ENCODE results near the gene RANGAP1. TPM values are rescaled to one million over a fixed set of nuclear protein-coding genes. Genes with fewer than 3 reads are reported as not detected.

Gene RANGAP1
- total and polyA plus RNA-seq, 2 of the 13 experiments (the other 11 are each of a cell fraction or from before 2014, with no cell fraction given) = 51.8 to 83.9 TPM

DNA sequence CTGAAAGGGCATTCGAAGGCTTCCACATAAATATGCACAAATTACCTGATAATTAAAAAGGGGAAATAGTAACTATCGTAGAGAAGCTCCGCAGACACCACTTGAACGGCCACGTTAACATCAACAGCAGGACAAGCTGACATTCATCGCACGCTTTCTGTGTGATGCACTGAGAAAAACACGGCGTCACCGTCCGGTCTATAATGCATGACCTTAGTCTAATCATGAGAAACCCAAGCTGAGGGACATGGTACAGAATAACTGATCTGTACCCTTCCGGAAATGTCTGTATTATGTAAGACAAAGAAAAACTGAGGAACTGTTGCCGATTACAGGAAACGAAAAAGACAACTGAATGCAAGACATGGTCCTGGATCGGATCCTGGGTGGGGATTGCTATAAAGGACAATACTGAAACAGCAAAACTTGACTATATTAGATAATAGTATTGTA lies 678 bp upstream of the RANGAP1 start (continued):
- TF ChIP-seq ATF1 (CRISPR knock-in tag; IDR thresholded peaks at IDR 0.05) = peak; percentile 57; the same call in 1 of the 2 replicates
- TF ChIP-seq DNMT3B (CRISPR knock-in tag; conservative IDR thresholded peaks at IDR 0.05) = no peak
- TF ChIP-seq, protein P1, sequence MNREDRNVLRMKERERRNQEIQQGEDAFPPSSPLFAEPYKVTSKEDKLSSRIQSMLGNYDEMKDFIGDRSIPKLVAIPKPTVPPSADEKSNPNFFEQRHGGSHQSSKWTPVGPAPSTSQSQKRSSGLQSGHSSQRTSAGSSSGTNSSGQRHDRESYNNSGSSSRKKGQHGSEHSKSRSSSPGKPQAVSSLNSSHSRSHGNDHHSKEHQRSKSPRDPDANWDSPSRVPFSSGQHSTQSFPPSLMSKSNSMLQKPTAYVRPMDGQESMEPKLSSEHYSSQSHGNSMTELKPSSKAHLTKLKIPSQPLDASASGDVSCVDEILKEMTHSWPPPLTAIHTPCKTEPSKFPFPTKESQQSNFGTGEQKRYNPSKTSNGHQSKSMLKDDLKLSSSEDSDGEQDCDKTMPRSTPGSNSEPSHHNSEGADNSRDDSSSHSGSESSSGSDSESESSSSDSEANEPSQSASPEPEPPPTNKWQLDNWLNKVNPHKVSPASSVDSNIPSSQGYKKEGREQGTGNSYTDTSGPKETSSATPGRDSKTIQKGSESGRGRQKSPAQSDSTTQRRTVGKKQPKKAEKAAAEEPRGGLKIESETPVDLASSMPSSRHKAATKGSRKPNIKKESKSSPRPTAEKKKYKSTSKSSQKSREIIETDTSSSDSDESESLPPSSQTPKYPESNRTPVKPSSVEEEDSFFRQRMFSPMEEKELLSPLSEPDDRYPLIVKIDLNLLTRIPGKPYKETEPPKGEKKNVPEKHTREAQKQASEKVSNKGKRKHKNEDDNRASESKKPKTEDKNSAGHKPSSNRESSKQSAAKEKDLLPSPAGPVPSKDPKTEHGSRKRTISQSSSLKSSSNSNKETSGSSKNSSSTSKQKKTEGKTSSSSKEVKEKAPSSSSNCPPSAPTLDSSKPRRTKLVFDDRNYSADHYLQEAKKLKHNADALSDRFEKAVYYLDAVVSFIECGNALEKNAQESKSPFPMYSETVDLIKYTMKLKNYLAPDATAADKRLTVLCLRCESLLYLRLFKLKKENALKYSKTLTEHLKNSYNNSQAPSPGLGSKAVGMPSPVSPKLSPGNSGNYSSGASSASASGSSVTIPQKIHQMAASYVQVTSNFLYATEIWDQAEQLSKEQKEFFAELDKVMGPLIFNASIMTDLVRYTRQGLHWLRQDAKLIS (CRISPR knock-in tag; IDR thresholded peaks at IDR 0.05) = peak; percentile 57; the same call in 1 of the 2 replicates
- TF ChIP-seq, protein P2, sequence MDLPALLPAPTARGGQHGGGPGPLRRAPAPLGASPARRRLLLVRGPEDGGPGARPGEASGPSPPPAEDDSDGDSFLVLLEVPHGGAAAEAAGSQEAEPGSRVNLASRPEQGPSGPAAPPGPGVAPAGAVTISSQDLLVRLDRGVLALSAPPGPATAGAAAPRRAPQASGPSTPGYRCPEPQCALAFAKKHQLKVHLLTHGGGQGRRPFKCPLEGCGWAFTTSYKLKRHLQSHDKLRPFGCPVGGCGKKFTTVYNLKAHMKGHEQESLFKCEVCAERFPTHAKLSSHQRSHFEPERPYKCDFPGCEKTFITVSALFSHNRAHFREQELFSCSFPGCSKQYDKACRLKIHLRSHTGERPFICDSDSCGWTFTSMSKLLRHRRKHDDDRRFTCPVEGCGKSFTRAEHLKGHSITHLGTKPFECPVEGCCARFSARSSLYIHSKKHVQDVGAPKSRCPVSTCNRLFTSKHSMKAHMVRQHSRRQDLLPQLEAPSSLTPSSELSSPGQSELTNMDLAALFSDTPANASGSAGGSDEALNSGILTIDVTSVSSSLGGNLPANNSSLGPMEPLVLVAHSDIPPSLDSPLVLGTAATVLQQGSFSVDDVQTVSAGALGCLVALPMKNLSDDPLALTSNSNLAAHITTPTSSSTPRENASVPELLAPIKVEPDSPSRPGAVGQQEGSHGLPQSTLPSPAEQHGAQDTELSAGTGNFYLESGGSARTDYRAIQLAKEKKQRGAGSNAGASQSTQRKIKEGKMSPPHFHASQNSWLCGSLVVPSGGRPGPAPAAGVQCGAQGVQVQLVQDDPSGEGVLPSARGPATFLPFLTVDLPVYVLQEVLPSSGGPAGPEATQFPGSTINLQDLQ (CRISPR knock-in tag; IDR thresholded peaks at IDR 0.05) = no peak
- TF ChIP-seq, protein P3, sequence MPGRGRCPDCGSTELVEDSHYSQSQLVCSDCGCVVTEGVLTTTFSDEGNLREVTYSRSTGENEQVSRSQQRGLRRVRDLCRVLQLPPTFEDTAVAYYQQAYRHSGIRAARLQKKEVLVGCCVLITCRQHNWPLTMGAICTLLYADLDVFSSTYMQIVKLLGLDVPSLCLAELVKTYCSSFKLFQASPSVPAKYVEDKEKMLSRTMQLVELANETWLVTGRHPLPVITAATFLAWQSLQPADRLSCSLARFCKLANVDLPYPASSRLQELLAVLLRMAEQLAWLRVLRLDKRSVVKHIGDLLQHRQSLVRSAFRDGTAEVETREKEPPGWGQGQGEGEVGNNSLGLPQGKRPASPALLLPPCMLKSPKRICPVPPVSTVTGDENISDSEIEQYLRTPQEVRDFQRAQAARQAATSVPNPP (CRISPR knock-in tag; IDR thresholded peaks at IDR 0.05) = no peak
- TF ChIP-seq ZFP62 (CRISPR knock-in tag; IDR thresholded peaks at IDR 0.05) = no peak
- TF ChIP-seq ZNF136 (CRISPR knock-in tag; IDR thresholded peaks at IDR 0.05; ENCODE audit: low read depth) = peak; percentile 80; the same call in 1 of the 2 replicates
- TF ChIP-seq ZNF891 (CRISPR knock-in tag; IDR thresholded peaks at IDR 0.05) = no peak
- TF ChIP-seq GFI1 (CRISPR knock-in tag; IDR thresholded peaks at IDR 0.05; ENCODE audit: borderline replicate concordance) = no peak
- no peak for TF ChIP-seq ZNF562 (CRISPR knock-in tag; IDR thresholded peaks at IDR 0.05; ENCODE audit: borderline replicate concordance)
- TF ChIP-seq HOXA5 (CRISPR knock-in tag; IDR thresholded peaks at IDR 0.05) = no peak
- no peak for TF ChIP-seq ZNF12 (CRISPR knock-in tag; IDR thresholded peaks at IDR 0.05)
- no peak for TF ChIP-seq TCF7L2 (IDR thresholded peaks at IDR 0.05; ENCODE audit: low read depth, low read length)
- TF ChIP-seq, protein P4, sequence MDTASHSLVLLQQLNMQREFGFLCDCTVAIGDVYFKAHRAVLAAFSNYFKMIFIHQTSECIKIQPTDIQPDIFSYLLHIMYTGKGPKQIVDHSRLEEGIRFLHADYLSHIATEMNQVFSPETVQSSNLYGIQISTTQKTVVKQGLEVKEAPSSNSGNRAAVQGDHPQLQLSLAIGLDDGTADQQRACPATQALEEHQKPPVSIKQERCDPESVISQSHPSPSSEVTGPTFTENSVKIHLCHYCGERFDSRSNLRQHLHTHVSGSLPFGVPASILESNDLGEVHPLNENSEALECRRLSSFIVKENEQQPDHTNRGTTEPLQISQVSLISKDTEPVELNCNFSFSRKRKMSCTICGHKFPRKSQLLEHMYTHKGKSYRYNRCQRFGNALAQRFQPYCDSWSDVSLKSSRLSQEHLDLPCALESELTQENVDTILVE (CRISPR knock-in tag; IDR thresholded peaks at IDR 0.05) = no peak
- TF ChIP-seq RARA (CRISPR knock-in tag; IDR thresholded peaks at IDR 0.05) = peak; percentile 44
- TF ChIP-seq, protein P5, sequence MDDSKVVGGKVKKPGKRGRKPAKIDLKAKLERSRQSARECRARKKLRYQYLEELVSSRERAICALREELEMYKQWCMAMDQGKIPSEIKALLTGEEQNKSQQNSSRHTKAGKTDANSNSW (CRISPR knock-in tag; IDR thresholded peaks at IDR 0.05; ENCODE audit: borderline replicate concordance) = no peak
- TF ChIP-seq ZSCAN22 (CRISPR knock-in tag; IDR thresholded peaks at IDR 0.05) = no peak
- TF ChIP-seq HDAC6 (IDR thresholded peaks at IDR 0.05; ENCODE audit: low read depth, low read length) = no peak
- TF ChIP-seq, protein P6, sequence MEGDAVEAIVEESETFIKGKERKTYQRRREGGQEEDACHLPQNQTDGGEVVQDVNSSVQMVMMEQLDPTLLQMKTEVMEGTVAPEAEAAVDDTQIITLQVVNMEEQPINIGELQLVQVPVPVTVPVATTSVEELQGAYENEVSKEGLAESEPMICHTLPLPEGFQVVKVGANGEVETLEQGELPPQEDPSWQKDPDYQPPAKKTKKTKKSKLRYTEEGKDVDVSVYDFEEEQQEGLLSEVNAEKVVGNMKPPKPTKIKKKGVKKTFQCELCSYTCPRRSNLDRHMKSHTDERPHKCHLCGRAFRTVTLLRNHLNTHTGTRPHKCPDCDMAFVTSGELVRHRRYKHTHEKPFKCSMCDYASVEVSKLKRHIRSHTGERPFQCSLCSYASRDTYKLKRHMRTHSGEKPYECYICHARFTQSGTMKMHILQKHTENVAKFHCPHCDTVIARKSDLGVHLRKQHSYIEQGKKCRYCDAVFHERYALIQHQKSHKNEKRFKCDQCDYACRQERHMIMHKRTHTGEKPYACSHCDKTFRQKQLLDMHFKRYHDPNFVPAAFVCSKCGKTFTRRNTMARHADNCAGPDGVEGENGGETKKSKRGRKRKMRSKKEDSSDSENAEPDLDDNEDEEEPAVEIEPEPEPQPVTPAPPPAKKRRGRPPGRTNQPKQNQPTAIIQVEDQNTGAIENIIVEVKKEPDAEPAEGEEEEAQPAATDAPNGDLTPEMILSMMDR (CRISPR knock-in tag; IDR thresholded peaks at IDR 0.05) = no peak
